GM18858 (cell line): ENCODE measurements around the gene NAA20.

ENCODE experiments used
- ATAC-seq: cut with Tn5 transposase; IDR thresholded peaks from one replicate; pipeline ENCODE4 v1.9.1; 2021; ENCODE audit not compliant: unreplicated experiment

NAA20 gene

GRCh38 chr20:20073801-20074371 is 56.7 kb downstream of the NAA20 start:
- no peak for ATAC-seq

DNA sequence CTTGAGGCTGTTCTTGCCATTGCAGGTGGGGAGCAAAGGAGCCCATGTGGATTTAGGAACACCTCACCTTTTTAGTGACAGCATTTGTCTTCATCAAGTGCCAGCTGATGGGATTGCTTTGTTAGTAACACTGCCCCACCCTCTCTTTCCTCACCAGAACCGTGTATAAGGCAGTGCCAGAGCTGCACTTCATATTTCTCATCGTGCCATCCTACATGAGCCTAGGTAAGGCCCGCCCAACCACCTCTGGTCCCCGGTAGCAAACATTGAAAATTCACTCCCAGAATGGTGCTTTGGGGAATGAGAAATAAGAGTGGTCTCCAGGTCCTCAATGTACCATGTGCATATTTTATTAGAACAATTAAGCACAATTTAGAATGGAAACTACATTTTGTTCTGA is 57.9 kb downstream of the NAA20 start:
- no peak for ATAC-seq

DNA sequence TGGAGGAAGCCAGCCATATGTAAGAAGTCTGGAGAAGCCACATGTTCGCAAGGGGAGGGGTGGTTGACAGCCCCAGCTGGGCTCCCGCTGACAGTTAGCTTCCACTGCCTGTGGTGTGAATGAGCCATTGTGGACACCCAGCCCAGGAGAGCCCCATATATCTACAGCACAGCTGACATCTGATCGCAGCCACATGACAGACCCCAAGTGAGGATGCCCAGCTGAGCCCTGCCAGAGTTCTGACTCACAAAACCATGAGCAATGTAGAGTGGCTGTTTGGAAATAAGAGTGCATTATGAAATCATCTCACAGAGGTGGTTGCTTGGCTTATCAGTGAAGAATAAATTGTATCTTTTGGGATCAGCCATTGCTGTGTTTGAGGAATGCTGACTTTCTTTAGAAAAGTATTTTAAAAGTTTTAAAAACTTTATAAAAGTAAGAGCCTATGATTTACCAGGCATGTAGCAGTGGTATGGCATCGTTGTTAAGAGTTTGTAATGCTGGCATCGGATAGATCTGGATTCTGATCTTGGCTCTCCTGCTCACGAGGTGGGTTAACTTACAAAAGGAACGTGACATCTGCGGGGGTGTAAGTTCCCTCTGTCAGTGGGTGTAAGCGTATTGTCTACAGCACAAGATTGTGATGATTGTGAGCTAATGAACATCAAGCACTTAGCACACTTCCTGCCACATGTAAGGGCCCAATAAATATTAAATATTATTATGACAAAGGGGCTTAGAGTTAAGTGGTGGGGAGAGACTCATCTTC is 59.3 kb downstream of the NAA20 start:
- ATAC-seq, result no peak

DNA sequence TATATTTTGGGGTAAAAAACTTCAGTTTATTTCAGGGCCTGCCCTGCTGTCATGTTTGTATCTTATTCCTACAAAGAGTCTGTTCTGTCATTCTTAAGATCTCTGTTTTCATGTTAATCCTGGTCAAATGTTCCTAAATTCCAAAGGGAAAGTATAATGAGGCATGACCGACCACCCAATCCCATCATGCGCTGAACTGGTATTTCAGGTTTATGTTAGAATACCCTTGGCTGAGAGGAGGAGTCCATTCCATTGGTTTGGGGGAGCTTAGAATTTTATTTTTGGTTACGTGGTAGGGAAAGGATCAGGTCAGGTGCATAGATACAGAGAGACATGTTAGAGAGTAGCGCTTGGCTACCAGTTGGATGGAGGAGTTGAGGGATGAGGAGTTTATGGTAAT is 60.9 kb downstream of the NAA20 start:
- no peak for ATAC-seq

DNA sequence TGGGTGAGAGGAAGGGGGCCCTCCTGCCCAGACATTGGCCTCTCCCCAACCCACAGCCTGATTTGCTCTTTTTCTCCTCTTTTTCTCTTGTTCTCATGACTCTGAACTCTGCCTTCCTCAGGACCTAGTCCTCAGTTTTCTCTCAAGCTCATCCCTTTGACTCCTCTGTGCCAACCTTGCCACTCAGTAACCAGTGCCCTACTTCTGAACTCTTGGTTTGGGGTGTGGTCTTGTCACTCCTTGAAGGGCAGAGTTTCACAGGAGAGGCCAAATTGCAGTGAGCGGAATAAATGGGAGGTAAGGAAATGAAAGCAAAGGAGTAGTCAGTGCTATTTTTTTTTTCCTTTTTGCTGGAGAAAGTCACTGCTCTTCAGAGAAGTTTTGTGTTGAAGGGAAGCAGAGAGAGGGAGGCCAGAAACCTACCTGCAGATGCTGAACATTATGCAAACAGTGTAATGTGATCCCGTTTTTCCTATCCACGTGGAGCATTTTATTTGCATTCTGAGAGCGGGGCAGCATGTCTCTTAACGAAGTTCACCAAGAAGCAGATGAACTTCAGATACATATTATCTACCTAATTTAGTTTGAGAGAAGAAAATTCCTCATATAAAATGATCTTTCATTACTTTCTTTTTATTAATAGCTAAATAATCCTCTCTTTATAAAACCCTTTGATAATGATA is 62.1 kb downstream of the NAA20 start:
- ATAC-seq, result no peak
